H9 (cell line): ENCODE data around the gene ZNF467. TPM values are rescaled to one million over a fixed set of nuclear protein-coding genes. Genes with fewer than 3 reads are reported as not detected.

ENCODE experiments used
- DNase-seq: peaks from one replicate; pipeline ENCODE4 v3.0.0-alpha.2; 2017
- H2AFZ ChIP-seq: one replicate; pipeline ENCODE4 v1.6.1; 2013; ENCODE audit warnings: mild to moderate bottlenecking, low read length, control low read depth, moderate library complexity
- H2AK5ac ChIP-seq: 2 replicates; pipeline ENCODE4 v1.6.1; 2013; ENCODE audit warnings: low read length, control low read depth, mixed read lengths; ENCODE audit not compliant: insufficient read length
- H2BK120ac ChIP-seq: one replicate; pipeline ENCODE4 v1.6.1; 2013; ENCODE audit warnings: low read depth, mild to moderate bottlenecking, low read length, control low read depth, inconsistent platforms; ENCODE audit not compliant: poor library complexity, severe bottlenecking
- H2BK12ac ChIP-seq: 2 replicates; pipeline ENCODE4 v1.6.1; 2013; ENCODE audit warnings: low read length, control low read depth, mixed read lengths, low read depth; ENCODE audit not compliant: insufficient read length
- H2BK15ac ChIP-seq: 2 replicates; pipeline ENCODE4 v1.6.1; 2013; ENCODE audit warnings: low read depth, low read length, control low read depth
- H2BK20ac ChIP-seq: one replicate; pipeline ENCODE4 v1.6.1; 2013; ENCODE audit warnings: low read depth, mild to moderate bottlenecking, low read length, control low read depth, inconsistent platforms; ENCODE audit not compliant: poor library complexity, severe bottlenecking
- H2BK5ac ChIP-seq: 2 replicates; pipeline ENCODE4 v1.6.1; 2013; ENCODE audit warnings: low read length, control low read depth, mixed read lengths; ENCODE audit not compliant: insufficient read length
- H3K14ac ChIP-seq: 2 replicates; pipeline ENCODE4 v1.6.1; 2013; ENCODE audit warnings: low read length, control low read depth; ENCODE audit not compliant: insufficient read depth
- H3K18ac ChIP-seq: 2 replicates; pipeline ENCODE4 v1.6.1; 2013; ENCODE audit warnings: low read depth, mild to moderate bottlenecking, mixed read lengths, low read length, control low read depth; ENCODE audit not compliant: insufficient read length
- H3K23ac ChIP-seq: 2 replicates; pipeline ENCODE4 v1.6.1; 2013; ENCODE audit warnings: low read length, control low read depth, mixed read lengths, low read depth; ENCODE audit not compliant: insufficient read length
- H3K23me2 ChIP-seq: 2 replicates; pipeline ENCODE4 v1.6.1; 2013; ENCODE audit warnings: low read depth, mild to moderate bottlenecking, mixed read lengths, low read length, control low read depth; ENCODE audit not compliant: insufficient read length, poor library complexity, severe bottlenecking
- H3K27ac ChIP-seq: 2 replicates; pipeline ENCODE4 v1.5.1; 2013; ENCODE audit warnings: low read length, control low read depth, mixed read lengths, low read depth; ENCODE audit not compliant: insufficient read length
- H3K27me3 ChIP-seq: 2 replicates; pipeline ENCODE4 v1.6.1; 2013; ENCODE audit warnings: low read length, control low read depth, inconsistent platforms; ENCODE audit not compliant: insufficient read depth
- H3K4ac ChIP-seq: 2 replicates; pipeline ENCODE4 v1.6.1; 2013; ENCODE audit warnings: low read depth, mild to moderate bottlenecking, control low read depth, inconsistent platforms, low read length, moderate library complexity
- H3K4me1 ChIP-seq: 2 replicates; pipeline ENCODE4 v1.6.1; 2013; ENCODE audit warnings: low read length, control low read depth, inconsistent platforms; ENCODE audit not compliant: insufficient read depth
- H3K4me2 ChIP-seq: 2 replicates; pipeline ENCODE4 v1.6.1; 2013; ENCODE audit warnings: low read length, control low read depth, mixed read lengths; ENCODE audit not compliant: insufficient read length, insufficient read depth
- H3K56ac ChIP-seq: 2 replicates; pipeline ENCODE4 v1.6.1; 2013; ENCODE audit warnings: low read depth, mild to moderate bottlenecking, mixed read lengths, low read length, control low read depth; ENCODE audit not compliant: insufficient read length
- H3K79me1 ChIP-seq: 2 replicates; pipeline ENCODE4 v1.6.1; 2013; ENCODE audit warnings: low read depth, mild to moderate bottlenecking, moderate library complexity, low read length, control low read depth, inconsistent platforms; ENCODE audit not compliant: insufficient read depth, poor library complexity, severe bottlenecking
- H3K79me2 ChIP-seq: 2 replicates; pipeline ENCODE4 v1.6.1; 2013; ENCODE audit warnings: low read length, control low read depth, inconsistent platforms; ENCODE audit not compliant: insufficient read depth
- H3K9ac ChIP-seq: 2 replicates; pipeline ENCODE4 v1.6.1; 2013; ENCODE audit warnings: low read length, control low read depth, mixed read lengths; ENCODE audit not compliant: insufficient read length; ENCODE audit errors: extremely low read depth
- H3K9me3 ChIP-seq: one replicate; pipeline ENCODE4 v1.6.1; 2013; ENCODE audit warnings: low read depth, low read length, inconsistent platforms; ENCODE audit not compliant: control insufficient read depth
- H3T11ph ChIP-seq: one replicate; pipeline ENCODE4 v1.6.1; 2013; ENCODE audit warnings: mild to moderate bottlenecking, low read length, control low read depth, inconsistent platforms
- H4K20me1 ChIP-seq: one replicate; pipeline ENCODE4 v1.6.1; 2013; ENCODE audit not compliant: control insufficient read depth, insufficient read length, insufficient read depth
- H4K5ac ChIP-seq: 2 replicates; pipeline ENCODE4 v1.6.1; 2013; ENCODE audit warnings: low read depth, mild to moderate bottlenecking, mixed read lengths, low read length, control low read depth; ENCODE audit not compliant: insufficient read length
- H4K8ac ChIP-seq: replicated peaks from 2 replicates; pipeline ENCODE4 v1.6.1; 2013; ENCODE audit warnings: low read length, control low read depth, mixed read lengths, low read depth; ENCODE audit not compliant: insufficient read length
- H4K91ac ChIP-seq: 2 replicates; pipeline ENCODE4 v1.6.1; 2013; ENCODE audit warnings: low read depth, mild to moderate bottlenecking, moderate library complexity, mixed read lengths, low read length, control low read depth; ENCODE audit not compliant: insufficient read length
- H3K27ac Mint-ChIP-seq, 3 experiments: 2 replicates in 2 of 3; 3 replicates in 1 of 3; pipeline ENCODE4 v1.8.0; 2020 to 2021; ENCODE audit warnings: mixed read lengths in 3 of 3, mild to moderate bottlenecking in 1 of 3, moderate library complexity in 1 of 3
- H3K27me3 Mint-ChIP-seq: 2 replicates; pipeline ENCODE4 v1.8.0; 2021; ENCODE audit warnings: low read depth, mild to moderate bottlenecking, moderate library complexity, mixed read lengths
- H3K36me3 Mint-ChIP-seq, 3 experiments: 2 replicates in 2 of 3; 3 replicates in 1 of 3; pipeline ENCODE4 v1.8.0; 2020 to 2021; ENCODE audit warnings: low read depth in 3 of 3, mixed read lengths in 3 of 3; ENCODE audit not compliant: insufficient read depth in 1 of 3
- H3K4me1 Mint-ChIP-seq, 2 experiments: 2 replicates each; pipeline ENCODE4 v1.8.0; 2020; ENCODE audit warnings: mixed read lengths in 2 of 2
- H3K4me3 Mint-ChIP-seq, 2 experiments: 2 replicates in 1 of 2; 3 replicates in 1 of 2; pipeline ENCODE4 v1.8.0; 2020 to 2021; ENCODE audit warnings: mild to moderate bottlenecking in 2 of 2, mixed read lengths in 2 of 2, moderate library complexity in 1 of 2
- H3K9me3 Mint-ChIP-seq, 2 experiments: 2 replicates in 1 of 2; 3 replicates in 1 of 2; pipeline ENCODE4 v1.8.0; 2020; ENCODE audit warnings: mild to moderate bottlenecking in 2 of 2, mixed read lengths in 2 of 2, moderate library complexity in 1 of 2
- WGBS: extraction: QIAGEN DNeasy Blood & Tissue Kit; methylation state at CpG from one replicate; pipeline ENCODE4 v1.1.7; 2013; ENCODE audit warnings: missing lambda C conversion rate, low lambda C conversion rate, mixed read lengths; ENCODE audit not compliant: insufficient read length; ENCODE audit errors: extremely low coverage; 5-methylcytosine and 5-hydroxymethylcytosine counted together
- total RNA-seq: library from RNA; stranded (reverse); gene quantifications from 2 replicates; pipeline ENCODE4 v1.2.1, GENCODE V29; 2021
- TF ChIP-seq, protein P1 (sequence below): fragments of 200-600 bp; sonication (generic); conservative IDR thresholded peaks from 3 replicates; pipeline ENCODE4 v1.8.0; 2021; ENCODE audit warnings: antibody characterized with exemption, mild to moderate bottlenecking

ZNF467 gene
- total RNA-seq, 1 experiment from 2014 or later: 0.31 TPM

DNA sequence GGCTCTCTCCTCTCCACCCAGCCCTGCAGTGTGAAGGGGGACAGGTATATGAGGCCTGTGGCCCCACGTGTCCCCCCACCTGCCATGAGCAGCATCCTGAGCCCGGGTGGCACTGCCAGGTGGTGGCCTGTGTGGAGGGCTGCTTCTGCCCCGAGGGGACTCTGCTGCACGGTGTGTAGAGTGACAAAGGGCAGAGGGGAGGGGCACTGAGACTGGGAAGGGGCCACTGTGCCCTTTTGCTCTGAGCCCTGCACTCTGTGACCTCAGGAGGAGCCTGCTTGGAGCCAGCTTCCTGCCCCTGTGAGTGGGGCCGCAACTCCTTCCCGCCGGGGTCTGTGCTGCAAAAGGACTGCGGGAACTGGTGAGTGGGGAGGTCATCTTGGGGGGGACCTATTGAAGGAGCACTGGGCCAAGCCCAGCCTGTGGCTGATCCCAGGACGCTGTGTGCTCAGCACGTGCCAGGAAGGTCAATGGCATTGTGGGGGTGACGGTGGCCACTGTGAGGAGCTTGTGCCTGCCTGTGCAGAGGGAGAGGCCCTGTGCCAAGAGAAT is 15.0 kb upstream of the ZNF467 start:
- no CpG with 5 or more reads among the region's 11 CpGs for WGBS
- H3K4me1 Mint-ChIP-seq: peaks cover 0 to 16% of the 10 kb centered on the region in 2 experiments; a peak in 3 of 4 replicates
- no peaks in the 10 kb centered on the region for H3K36me3 Mint-ChIP-seq
- no peak for DNase-seq
- no peaks in the 10 kb centered on the region for H3K79me2 ChIP-seq
- H3K4me2 ChIP-seq: no peak overlapping the region
- H3K9me3 ChIP-seq: no peaks in the 10 kb centered on the region
- H3K27me3 Mint-ChIP-seq: peaks cover 82% of the 10 kb centered on the region
- no peaks in the 10 kb centered on the region; the same call in 1 of the 2 replicates for H3K27me3 ChIP-seq
- no peak overlapping the region for H4K8ac ChIP-seq
- H3K9ac ChIP-seq: no peak overlapping the region
- H3K79me1 ChIP-seq: no peaks in the 10 kb centered on the region
- no peak overlapping the region for H2BK12ac ChIP-seq
- H3K56ac ChIP-seq: no peak overlapping the region
- H4K91ac ChIP-seq: no peak overlapping the region
- H2BK15ac ChIP-seq: no peak overlapping the region
- H2BK5ac ChIP-seq: no peak overlapping the region
- H3K27ac Mint-ChIP-seq: no peak overlapping the region
- no peak overlapping the region; the same call in 1 of the 2 replicates for H3K14ac ChIP-seq
- no peak overlapping the region for H3K4ac ChIP-seq
- peaks cover 4% of the 10 kb centered on the region for H4K20me1 ChIP-seq
- H3K4me3 Mint-ChIP-seq: peak overlapping the region in 1 of 2 experiments; percentile 60; a peak in 1 of 5 replicates
- no peak overlapping the region for H3K18ac ChIP-seq
- TF ChIP-seq, protein P1, sequence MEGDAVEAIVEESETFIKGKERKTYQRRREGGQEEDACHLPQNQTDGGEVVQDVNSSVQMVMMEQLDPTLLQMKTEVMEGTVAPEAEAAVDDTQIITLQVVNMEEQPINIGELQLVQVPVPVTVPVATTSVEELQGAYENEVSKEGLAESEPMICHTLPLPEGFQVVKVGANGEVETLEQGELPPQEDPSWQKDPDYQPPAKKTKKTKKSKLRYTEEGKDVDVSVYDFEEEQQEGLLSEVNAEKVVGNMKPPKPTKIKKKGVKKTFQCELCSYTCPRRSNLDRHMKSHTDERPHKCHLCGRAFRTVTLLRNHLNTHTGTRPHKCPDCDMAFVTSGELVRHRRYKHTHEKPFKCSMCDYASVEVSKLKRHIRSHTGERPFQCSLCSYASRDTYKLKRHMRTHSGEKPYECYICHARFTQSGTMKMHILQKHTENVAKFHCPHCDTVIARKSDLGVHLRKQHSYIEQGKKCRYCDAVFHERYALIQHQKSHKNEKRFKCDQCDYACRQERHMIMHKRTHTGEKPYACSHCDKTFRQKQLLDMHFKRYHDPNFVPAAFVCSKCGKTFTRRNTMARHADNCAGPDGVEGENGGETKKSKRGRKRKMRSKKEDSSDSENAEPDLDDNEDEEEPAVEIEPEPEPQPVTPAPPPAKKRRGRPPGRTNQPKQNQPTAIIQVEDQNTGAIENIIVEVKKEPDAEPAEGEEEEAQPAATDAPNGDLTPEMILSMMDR: no peak
- H2AK5ac ChIP-seq: no peak overlapping the region
- H4K5ac ChIP-seq: no peak overlapping the region
- H3K9me3 Mint-ChIP-seq: no peaks in the 10 kb centered on the region; a peak in 1 of 5 replicates
- no peak overlapping the region for H3T11ph ChIP-seq
- no peaks in the 10 kb centered on the region for H3K4me1 ChIP-seq
- H3K23me2 ChIP-seq: no peaks in the 10 kb centered on the region
- no peak overlapping the region for H2AFZ ChIP-seq
- no peak overlapping the region for H3K27ac ChIP-seq
- no peak overlapping the region for H2BK20ac ChIP-seq
- H3K23ac ChIP-seq: no peak overlapping the region
- H2BK120ac ChIP-seq: no peak overlapping the region
